ENCODE data around the gene ERF. TPM values are rescaled to one million over a fixed set of nuclear protein-coding genes. Genes with fewer than 3 reads are reported as not detected.

ERF gene
- total and polyA plus RNA-seq, 10 of the 15 experiments (the other 5 are each of a cell fraction or from before 2014, with no cell fraction given): 0.02 to 51.8 (median 14.4) TPM

DNA sequence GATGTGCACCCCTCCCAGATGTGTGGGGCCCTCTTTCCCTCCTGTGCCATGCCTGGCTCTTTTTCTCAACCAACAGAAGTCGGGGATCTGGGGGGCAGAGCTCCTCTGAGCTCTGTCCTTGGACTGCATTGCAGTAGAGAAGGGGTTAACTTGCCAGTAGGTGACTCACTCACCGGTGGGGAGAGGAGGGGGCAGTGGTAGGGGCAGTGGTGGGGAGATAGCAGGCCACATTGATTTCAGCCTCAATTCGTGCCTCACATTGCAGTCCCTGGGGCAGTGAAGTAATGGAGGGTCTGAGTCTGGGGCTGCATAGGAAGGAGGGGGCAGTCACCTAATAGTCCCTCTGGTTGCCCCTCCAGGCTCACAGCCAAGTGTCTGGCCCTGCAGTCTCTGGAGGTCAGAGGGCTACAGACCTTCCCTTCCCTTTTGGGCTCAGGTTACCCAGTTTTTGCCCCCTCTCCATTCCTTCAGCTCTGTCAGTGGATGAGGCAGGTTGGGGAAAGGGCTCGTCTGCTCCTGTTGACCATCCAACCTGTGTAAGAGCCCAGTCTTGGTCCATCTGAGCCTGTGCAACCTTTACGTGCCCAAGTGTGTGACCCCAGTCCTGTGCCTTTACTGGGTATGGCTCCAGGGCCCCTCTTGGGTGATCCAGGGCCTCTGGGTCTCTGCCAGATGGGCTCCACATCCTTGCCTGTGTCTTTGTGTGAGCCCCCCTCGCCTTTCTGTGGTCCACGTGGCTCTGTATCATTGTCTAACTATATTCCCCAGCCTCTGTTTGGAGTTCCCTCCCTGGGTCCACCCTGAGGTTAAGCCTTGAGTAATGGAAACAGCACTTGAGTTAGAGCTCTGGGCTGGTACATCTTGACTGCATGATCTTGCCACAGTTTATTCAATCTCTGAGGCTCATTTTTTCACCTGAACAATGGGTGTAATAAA is 27.2 kb upstream of the ERF start:
- peak overlapping the region; percentile 45 for H3K27ac ChIP-seq (ENCODE audit: control insufficient read depth, insufficient read depth)
- no peaks in the 10 kb centered on the region for H3K27me3 ChIP-seq (replicated peaks in 1 of 2; ENCODE audit: control insufficient read depth in 2 of 2, insufficient read depth in 2 of 2, low read length in 1 of 2)
- SMC1A ChIA-PET (ENCODE audit: uncharacterized antibody, unreplicated experiment): interaction anchor here (0.6 to 1.5 kb wide), 8 partner anchors 14 to 153 kb away, joined by 3 to 5 read pairs (median 4); partner anchors contain the start of gene GSK3A
- peaks cover 50% of the 10 kb centered on the region for H3K4me1 ChIP-seq (ENCODE audit: control insufficient read depth, insufficient read depth, low read length)
- in situ Hi-C loops (cut with MboI) (no loop called here), intact Hi-C loops (cut with micrococcal nuclease; ENCODE audit: unreplicated experiment) (loop anchor here (2.0 to 5.0 kb wide), 6 partner anchors 13 to 175 kb away; partner anchors contain the start of genes CIC, POU2F2 and ZNF526)
- FAIRE-seq: no peak
- H3K36me3 ChIP-seq (ENCODE audit: control insufficient read depth in 2 of 2, insufficient read depth in 2 of 2, low read length in 1 of 2): no peaks in the 10 kb centered on the region; a peak in 2 of 4 replicates
- RAD21 ChIA-PET (ENCODE audit: unreplicated experiment): interaction anchor here (0.6 to 5.5 kb wide), 9 partner anchors 12 to 181 kb away, joined by 3 to 82 read pairs (median 3); partner anchors contain the start of genes GSK3A, PAFAH1B3 and POU2F2
- H3K79me2 ChIP-seq (ENCODE audit: control insufficient read depth, insufficient read depth, low read length): peaks cover 36% of the 10 kb centered on the region
- BruUV-seq (replicated peaks): no TSS peak
- H3K4me3 ChIP-seq: peak overlapping the region; percentile 64; the same call in 1 of the 2 replicates
- H2AFZ ChIP-seq (ENCODE audit: control insufficient read depth, low read depth, low read length): no peak overlapping the region
- CTCF ChIA-PET: interaction anchor here (0.7 to 6.7 kb wide), 7 partner anchors 14 to 168 kb away, joined by 3 to 111 read pairs (median 4); partner anchors contain the start of gene GSK3A
- ATAC-seq: no peak
- POLR2A ChIA-PET: interaction anchor here (0.6 to 5.1 kb wide), 12 partner anchors 12 to 168 kb away, joined by 3 to 51 read pairs (median 3); partner anchors contain the start of genes GSK3A and POU2F2
- peak overlapping the region; percentile 59 for H3K9ac ChIP-seq (ENCODE audit: control insufficient read depth, insufficient read depth, low read length)
- DNase-seq (ENCODE audit: low read depth, low spot score): no peak
- peak; percentile 35 for TF ChIP-seq POLR2A (IDR thresholded peaks at IDR 0.05; ENCODE audit: low read depth, low read length)
- TF ChIP-seq, protein P1, sequence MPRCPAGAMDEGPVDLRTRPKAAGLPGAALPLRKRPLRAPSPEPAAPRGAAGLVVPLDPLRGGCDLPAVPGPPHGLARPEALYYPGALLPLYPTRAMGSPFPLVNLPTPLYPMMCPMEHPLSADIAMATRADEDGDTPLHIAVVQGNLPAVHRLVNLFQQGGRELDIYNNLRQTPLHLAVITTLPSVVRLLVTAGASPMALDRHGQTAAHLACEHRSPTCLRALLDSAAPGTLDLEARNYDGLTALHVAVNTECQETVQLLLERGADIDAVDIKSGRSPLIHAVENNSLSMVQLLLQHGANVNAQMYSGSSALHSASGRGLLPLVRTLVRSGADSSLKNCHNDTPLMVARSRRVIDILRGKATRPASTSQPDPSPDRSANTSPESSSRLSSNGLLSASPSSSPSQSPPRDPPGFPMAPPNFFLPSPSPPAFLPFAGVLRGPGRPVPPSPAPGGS (IDR thresholded peaks at IDR 0.05; ENCODE audit: borderline replicate concordance, insufficient read depth, low read depth, low read length, poor library complexity, severe bottlenecking): no peak
- WGBS (ENCODE audit: insufficient coverage, insufficient replicate concordance, low lambda C conversion rate, missing lambda C conversion rate): 41% methylated on average over 7 of the region's 7 CpGs
- no peaks in the 10 kb centered on the region for H3K9me3 ChIP-seq (replicated peaks; ENCODE audit: control insufficient read depth, insufficient read depth, low read length)
- H4K20me1 ChIP-seq (ENCODE audit: control insufficient read depth, insufficient read depth): no peaks in the 10 kb centered on the region; the same call in 1 of the 2 replicates
- H3K4me2 ChIP-seq (ENCODE audit: control insufficient read depth, insufficient read depth): peak overlapping the region; percentile 97
